Muscle layer of duodenum (tissue), 2 donors: ENCODE measurements around the gene SLC36A3.
A peak's percentile ranks its signal among the peaks of the same experiment; 100 is the strongest.
"Not testable (repeated sequence)": the region's sequence is repeated elsewhere in the genome, so short reads cannot be mapped to it uniquely, and the experiment has no call there.

Source experiments
- H3K27ac ChIP-seq: one replicate; pipeline ENCODE4 v1.7.0; 2013; ENCODE audit warnings: mild to moderate bottlenecking, low read length
- H3K27me3 ChIP-seq: one replicate; pipeline ENCODE4 v1.7.0; 2013; ENCODE audit warnings: low read depth, mild to moderate bottlenecking, control low read depth, low read length
- H3K36me3 ChIP-seq, 2 donors: one replicate each; pipeline ENCODE4 v1.7.0; 2013; ENCODE audit warnings: low read length in 2 of 2, control low read depth in 1 of 2, mild to moderate bottlenecking in 1 of 2; ENCODE audit not compliant: insufficient read depth in 2 of 2, control insufficient read depth in 1 of 2
- H3K4me1 ChIP-seq, 2 donors: one replicate each; pipeline ENCODE4 v1.7.0; 2013; ENCODE audit warnings: low read length in 2 of 2, mild to moderate bottlenecking in 2 of 2, control low read depth in 1 of 2, moderate library complexity in 1 of 2; ENCODE audit not compliant: insufficient read depth in 2 of 2, control insufficient read depth in 1 of 2
- H3K4me3 ChIP-seq, 2 donors: one replicate each; pipeline ENCODE4 v1.7.0; 2013; ENCODE audit warnings: low read length in 2 of 2, low read depth in 1 of 2, mild to moderate bottlenecking in 1 of 2
- H3K9me3 ChIP-seq, 2 donors: one replicate each; pipeline ENCODE4 v1.7.0; 2013; ENCODE audit warnings: low read length in 2 of 2, control low read depth in 1 of 2, mild to moderate bottlenecking in 1 of 2; ENCODE audit not compliant: control insufficient read depth in 1 of 2
- donor health status: healthy.

Gene SLC36A3

DNA sequence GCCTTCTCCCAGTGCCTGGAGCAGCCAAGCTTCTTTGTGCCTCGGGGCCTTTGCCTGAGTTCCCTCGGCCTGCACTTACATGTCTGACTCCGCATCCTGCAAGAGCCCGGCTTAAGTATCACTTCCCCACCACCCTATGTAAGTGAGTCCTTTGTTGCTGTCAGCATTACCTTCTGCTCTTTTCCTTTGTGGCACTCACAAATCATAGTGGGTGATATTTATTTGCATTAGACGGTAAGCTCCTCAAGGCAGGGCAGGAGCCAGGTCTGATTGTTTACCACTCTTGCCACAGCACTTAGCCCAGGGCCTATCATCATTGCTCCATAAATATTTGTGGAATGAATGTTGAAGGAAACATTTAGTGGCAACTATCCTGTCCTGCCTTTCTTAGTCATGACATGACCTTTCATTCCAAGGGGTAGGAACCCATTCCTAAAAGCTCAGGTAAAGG, 45.8 kb downstream of the SLC36A3 start:
- Histone ChIP-seq H3K4me1 (peaks cover 6 to 14% of the 10 kb centered on the region in 2 donors), H3K4me3 (no peak overlapping the region), H3K27ac (no peak overlapping the region), H3K9me3 (no peaks in the 10 kb centered on the region), H3K27me3 (no peaks in the 10 kb centered on the region), H3K36me3 (peaks cover 0 to 7% of the 10 kb centered on the region in 2 donors)

DNA sequence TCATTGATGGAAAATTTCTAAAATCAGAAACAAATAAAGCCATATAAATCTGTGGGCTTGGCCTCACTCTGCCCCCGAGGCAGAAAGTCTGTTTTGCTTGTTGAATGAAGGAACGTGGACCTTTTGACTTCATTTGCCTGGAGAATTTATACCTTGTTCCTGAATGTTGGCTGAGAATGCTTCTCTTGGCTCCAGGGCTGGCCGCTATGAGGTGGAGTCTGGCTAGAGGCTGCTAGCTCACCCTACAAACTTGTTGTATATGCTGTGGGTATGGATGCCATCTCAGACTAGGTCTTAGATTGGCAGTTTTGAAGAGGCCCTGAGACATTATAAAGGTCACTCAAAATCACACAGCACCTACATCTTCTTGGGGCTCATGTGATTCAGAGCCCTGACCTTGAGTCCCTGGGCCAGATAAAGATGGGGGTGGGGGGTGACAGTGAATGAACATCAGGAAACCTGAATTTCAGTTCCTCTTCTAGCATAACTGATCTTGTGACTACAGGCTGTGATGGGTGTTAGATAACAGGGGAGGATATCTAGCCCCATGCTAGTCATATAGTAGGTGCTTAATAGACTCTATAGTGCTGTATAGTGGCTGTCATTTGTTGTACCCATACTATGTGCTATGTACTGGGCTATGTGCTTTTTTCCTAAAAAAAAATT, 47.8 kb downstream of the SLC36A3 start:
- Histone ChIP-seq H3K9me3 (no peaks in the 10 kb centered on the region), H3K27me3 (no peaks in the 10 kb centered on the region), H3K4me3 (no peak overlapping the region), H3K4me1 (peaks cover 6 to 19% of the 10 kb centered on the region in 2 donors), H3K27ac (no peak overlapping the region), H3K36me3 (no peaks in the 10 kb centered on the region)

DNA sequence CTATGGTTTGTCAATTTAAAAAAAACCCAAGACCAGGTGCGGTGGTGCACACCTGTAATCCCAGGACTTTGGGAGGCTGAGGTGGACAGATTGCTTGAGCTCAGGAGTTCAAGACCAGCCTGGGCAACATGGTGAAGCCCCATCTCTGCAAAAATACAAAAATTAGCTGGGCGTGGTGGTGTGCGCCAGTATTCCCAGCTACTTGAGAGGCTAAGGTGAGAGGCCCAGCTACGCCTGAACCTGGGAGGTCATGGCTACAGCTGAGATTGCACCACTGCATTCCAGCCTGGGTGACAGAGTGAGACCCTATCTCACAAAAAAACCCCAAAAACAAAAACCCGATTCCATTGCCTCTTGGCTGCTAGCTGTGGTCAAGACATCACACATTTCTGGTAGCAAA, 48.6 kb downstream of the SLC36A3 start:
- not testable (repeated sequence) for H3K4me3 ChIP-seq

DNA sequence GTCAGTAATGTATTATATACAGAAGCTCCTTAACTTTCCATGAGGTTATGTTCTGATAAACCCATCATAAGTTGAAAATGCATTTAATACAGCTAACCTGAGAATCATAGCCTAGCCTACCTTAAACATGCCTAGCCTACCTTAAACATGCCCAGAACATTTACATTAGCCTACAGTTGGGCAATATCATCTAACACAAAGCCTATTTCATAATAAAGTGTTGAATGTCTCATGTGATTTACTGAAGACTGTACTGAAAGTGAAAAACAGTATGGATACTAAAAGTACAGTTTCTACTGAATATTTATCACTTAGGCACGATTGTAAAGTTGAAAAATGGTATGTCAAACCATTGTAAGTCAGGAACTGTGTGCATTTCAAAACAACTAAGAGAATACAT, 49.0 kb downstream of the SLC36A3 start:
- no peaks in the 10 kb centered on the region for H3K36me3 ChIP-seq
- H3K27ac ChIP-seq = no peak overlapping the region
- peak overlapping the region in 1 of 2 donors; percentile 70 for H3K4me3 ChIP-seq
- no peaks in the 10 kb centered on the region for H3K9me3 ChIP-seq
- H3K4me1 ChIP-seq = peaks cover 6 to 19% of the 10 kb centered on the region in 2 donors
- H3K27me3 ChIP-seq = no peaks in the 10 kb centered on the region

More for the DNA sequence above, 48.6 kb downstream of the SLC36A3 start:
- not testable (repeated sequence) for H3K9me3 ChIP-seq, H3K27me3 ChIP-seq, H3K27ac ChIP-seq, H3K36me3 ChIP-seq
- H3K4me1 ChIP-seq = peaks cover 6 to 19% of the 10 kb centered on the region in 2 donors

DNA sequence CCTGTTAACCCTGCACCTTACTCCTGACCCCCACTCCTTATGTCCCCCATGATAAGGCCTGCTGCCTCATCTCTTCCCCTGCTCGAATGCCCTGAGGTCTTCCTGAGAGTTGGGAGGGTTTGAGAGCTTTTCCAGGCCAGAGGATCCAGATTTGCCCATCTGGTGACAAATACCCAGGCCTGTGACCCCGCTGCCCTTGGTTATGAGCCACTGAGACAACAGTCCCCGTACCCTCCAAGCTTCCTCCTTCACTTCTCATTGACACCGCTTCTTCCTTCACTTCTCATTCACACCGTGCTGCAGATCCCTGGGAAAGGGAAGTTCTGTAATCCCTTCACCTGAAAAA, 50.0 kb downstream of the SLC36A3 start:
- peaks cover 6 to 19% of the 10 kb centered on the region in 2 donors for H3K4me1 ChIP-seq
- peak overlapping the region; percentile 70 for H3K27ac ChIP-seq
- peak overlapping the region; percentile 70 to 81 for H3K4me3 ChIP-seq
- no peaks in the 10 kb centered on the region for H3K27me3 ChIP-seq
- H3K36me3 ChIP-seq = no peaks in the 10 kb centered on the region
- H3K9me3 ChIP-seq = no peaks in the 10 kb centered on the region

DNA sequence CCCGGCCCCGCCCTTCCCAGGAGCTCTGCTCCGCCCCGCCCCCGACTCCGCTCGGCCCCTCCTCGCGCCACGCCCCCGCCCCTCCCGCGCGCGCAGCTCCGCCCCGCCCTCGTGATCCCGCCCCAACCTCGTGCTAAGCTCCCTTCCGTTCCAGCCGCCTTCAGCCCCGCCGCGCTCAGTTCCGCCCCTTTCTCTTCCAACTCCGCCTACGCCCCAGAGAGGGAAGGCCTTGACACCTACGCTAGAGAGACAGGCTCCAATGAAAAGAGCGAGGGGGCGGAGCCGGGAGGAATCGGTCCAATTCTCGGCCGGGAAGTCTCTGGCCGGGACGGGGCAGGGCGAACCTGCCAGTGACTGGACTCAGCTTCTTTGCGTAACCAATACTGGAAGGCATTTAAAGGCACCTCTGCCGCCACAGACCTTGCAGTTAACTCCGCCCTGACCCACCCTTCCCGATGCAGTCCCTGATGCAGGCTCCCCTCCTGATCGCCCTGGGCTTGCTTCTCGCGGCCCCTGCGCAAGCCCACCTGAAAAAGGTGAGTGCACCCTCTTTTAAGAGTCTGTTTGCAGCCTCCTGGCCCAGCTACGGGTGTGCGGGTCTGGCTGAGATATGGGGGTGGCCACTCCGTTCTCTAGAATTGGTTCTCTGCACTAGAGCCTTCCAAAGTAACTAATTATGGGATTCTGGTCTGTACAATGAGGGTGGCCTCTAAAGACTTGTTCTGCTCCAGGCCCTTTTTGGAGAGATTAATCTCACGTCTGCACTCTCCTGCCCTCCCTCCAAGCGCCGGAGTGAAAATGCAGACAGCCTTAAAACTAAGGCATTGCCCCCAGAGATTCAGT, 50.6 kb downstream of the SLC36A3 start, which contains the start of gene GM2A:
TSS of gene GM2A (plus strand) at position 424 of the 843 bp plus-strand sequence. CDS start at position 456, 32 bp downstream.
- H3K27me3 ChIP-seq = no peaks in the 10 kb centered on the region
- H3K9me3 ChIP-seq = no peaks in the 10 kb centered on the region
- H3K36me3 ChIP-seq = no peaks in the 10 kb centered on the region
- peaks cover 6 to 19% of the 10 kb centered on the region in 2 donors for H3K4me1 ChIP-seq
- peak within 1 kb of the TSS; percentile 70 to 81 for H3K4me3 ChIP-seq
- peak within 1 kb of the TSS; percentile 70 for H3K27ac ChIP-seq

DNA sequence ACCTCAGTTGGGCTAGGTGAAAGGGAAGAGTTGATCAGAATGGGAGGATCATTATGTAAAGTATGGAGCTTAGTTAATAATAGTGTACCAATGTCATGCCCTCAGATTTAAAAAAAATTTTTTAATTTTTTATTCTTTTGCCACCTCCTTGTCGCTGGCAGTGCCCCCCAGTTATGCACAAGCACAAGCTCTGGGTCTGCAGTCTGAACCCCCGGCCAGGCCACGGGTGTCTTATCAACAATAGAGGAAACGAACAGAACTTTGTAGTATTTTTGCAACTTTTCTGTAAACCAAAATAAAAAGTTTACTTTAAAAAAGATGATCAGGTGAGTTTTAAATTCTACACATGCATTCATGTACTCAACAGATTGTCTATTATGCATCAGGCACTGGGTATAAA, 51.9 kb downstream of the SLC36A3 start:
- Histone ChIP-seq H3K4me1 (peaks cover 6 to 19% of the 10 kb centered on the region in 2 donors), H3K27me3 (no peaks in the 10 kb centered on the region), H3K27ac (no peak overlapping the region), H3K36me3 (no peaks in the 10 kb centered on the region), H3K9me3 (no peaks in the 10 kb centered on the region), H3K4me3 (peak overlapping the region in 1 of 2 donors; percentile 63)

DNA sequence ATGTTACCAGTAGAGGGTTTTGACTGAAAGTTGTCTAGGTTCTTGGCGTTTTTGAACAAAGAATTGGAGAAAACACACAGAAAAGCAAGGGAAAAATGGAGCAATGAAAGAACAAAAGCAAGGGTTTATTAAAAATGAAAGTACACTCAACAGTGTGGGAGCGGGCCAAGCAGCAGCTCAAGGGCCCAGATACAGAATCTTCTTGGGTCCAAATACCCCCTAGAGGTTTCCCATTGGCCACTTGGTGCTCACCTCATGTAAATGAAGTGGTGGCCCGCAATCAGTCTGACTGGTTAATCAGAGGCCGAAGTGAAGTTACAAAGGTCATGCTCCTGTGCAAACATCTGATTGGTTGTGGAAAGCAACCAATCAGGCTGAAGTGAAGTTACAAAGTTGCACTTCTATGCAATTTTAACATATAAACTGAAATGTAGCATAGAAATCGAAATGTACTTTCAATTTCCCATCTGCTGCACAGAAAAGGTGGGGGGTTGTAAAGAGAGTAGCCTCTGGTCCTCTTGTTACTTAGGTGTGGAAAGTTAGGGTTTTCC, 52.5 kb downstream of the SLC36A3 start:
- Histone ChIP-seq H3K27ac (no peak overlapping the region), H3K9me3 (no peaks in the 10 kb centered on the region), H3K4me3 (no peak overlapping the region), H3K27me3 (no peaks in the 10 kb centered on the region), H3K4me1 (peaks cover 6 to 19% of the 10 kb centered on the region in 2 donors), H3K36me3 (no peaks in the 10 kb centered on the region)

DNA sequence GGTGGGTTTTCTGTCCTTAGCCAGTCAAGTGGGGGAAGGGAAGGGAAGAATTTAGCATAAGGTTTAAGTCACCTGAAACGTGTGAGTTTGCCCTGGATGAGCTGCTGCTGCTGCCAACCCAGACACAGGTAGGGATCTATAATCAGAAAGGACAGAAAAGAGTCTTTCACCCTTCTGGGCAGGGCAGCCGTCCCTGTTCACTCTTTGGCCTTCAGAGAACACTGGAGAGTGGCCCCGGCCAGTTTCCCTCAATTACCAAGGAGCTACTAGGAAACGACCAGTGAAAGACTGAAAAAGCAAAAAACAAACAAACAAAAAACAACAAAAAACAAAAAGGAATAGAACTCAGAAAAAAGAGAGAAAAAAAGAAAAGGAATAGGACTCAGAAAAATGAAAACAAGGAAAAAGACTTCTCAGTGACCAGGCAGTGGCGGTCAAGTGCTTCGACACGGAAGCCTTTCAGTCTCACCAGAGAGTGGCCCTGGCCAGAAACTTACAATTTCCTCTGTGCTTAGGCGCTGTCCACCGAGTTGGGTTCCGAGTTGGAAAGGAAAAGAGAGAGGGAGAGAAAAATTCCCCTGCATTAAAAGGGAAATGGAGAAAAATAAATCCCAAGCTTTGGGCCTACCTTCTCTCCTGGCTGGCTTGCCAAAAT, 53.1 kb downstream of the SLC36A3 start:
- Histone ChIP-seq H3K36me3 (no peaks in the 10 kb centered on the region), H3K27me3 (no peaks in the 10 kb centered on the region), H3K4me3 (no peak overlapping the region), H3K9me3 (no peaks in the 10 kb centered on the region), H3K4me1 (peaks cover 6 to 19% of the 10 kb centered on the region in 2 donors), H3K27ac (no peak overlapping the region)

DNA sequence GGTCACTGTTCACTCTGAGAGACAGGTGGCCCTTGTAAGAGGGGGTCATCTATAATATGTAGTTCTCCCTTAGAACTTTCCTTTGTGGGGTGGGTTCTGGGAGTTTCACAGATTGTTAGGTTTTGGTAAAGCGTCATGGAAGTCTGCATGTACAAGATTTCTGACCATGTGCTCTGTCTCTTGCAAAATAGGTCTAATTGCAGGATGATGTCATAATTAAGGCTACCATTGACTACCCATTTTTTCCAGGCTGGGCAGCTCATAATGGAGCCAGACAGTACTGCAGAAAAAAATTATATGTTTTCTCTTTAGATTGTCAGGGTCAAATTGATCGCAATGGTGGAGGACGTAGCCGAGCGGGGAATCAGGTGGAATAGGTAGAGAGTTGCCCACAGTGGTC, 54.3 kb downstream of the SLC36A3 start:
- Histone ChIP-seq H3K27ac (no peak overlapping the region), H3K27me3 (no peaks in the 10 kb centered on the region), H3K4me3 (no peak overlapping the region), H3K9me3 (no peaks in the 10 kb centered on the region), H3K4me1 (peaks cover 6 to 15% of the 10 kb centered on the region in 2 donors), H3K36me3 (no peaks in the 10 kb centered on the region)

DNA sequence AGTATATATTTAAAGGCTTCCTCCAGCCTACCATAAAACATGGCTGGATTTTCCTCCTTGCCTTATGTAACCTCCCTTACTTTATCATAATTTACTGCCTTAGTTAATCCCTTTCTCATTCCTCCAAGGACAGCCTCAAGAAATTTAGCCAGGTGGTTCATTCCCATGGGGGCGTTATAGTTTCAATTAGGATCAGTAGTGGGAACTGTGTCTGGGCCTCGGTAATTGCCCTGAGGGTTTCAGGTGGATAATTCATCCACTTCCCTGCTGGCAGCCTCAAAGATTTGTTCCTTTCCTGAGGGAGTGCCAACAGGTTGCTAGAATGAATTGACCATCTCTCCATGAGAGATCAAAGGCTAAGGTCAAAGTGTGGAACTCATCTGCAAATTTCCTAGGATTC, 54.9 kb downstream of the SLC36A3 start:
- no peak overlapping the region for H3K27ac ChIP-seq
- H3K36me3 ChIP-seq = no peaks in the 10 kb centered on the region
- H3K27me3 ChIP-seq = no peaks in the 10 kb centered on the region
- H3K4me1 ChIP-seq = peaks cover 3 to 9% of the 10 kb centered on the region in 2 donors
- H3K4me3 ChIP-seq = no peak overlapping the region
- no peaks in the 10 kb centered on the region for H3K9me3 ChIP-seq
